ENCODE measurements around the gene TMPRSS9. TPM values are rescaled to one million over a fixed set of nuclear protein-coding genes. Genes with fewer than 3 reads are reported as not detected.
"Not testable (repeated sequence)": the region's sequence is repeated elsewhere in the genome, so short reads cannot be mapped to it uniquely, and the experiment has no call there.

Gene TMPRSS9
- total RNA-seq, 2 experiments from 2014 or later, result not detected

- H3K27ac Mint-ChIP-seq; H3K36me3 Mint-ChIP-seq (ENCODE audit: low read depth); H3K27me3 Mint-ChIP-seq (ENCODE audit: low read depth); H3K4me3 Mint-ChIP-seq; H3K9me3 Mint-ChIP-seq (ENCODE audit: insufficient read depth); ATAC-seq: not testable (repeated sequence)
- peak; percentile 32 for DNase-seq
- CTCF ChIA-PET, result interaction anchor here (0.8 to 3.2 kb wide), 18 partner anchors 9 to 244 kb away, joined by 3 to 15 read pairs (median 4); partner anchors contain the start of genes GADD45B, LMNB2, PLEKHJ1 and TIMM13
- peaks cover 26% of the 10 kb centered on the region for H3K4me1 Mint-ChIP-seq (ENCODE audit: low read depth)
- POLR2A ChIA-PET, result interaction anchor here (0.7 to 1.1 kb wide), 2 partner anchors 65 to 84 kb away, joined by 3 read pairs; no protein-coding TSS in a partner anchor
These were observed 32.8 kb downstream of the TMPRSS9 start for GRCh38 chr19:2392899-2393298.

GRCh38 chr19:2394054-2394441 is 34.0 kb downstream of the TMPRSS9 start:
- H3K27me3 Mint-ChIP-seq (ENCODE audit: low read depth), result peaks cover 7% of the 10 kb centered on the region
- peak overlapping the region; percentile 69 for H3K4me3 Mint-ChIP-seq
- POLR2A ChIA-PET, result interaction anchor here (1.0 to 1.5 kb wide), 3 partner anchors 34 to 124 kb away, joined by 3 to 5 read pairs (median 3); no protein-coding TSS in a partner anchor
- CTCF ChIA-PET, result interaction anchor here (0.8 to 3.2 kb wide), 9 partner anchors 10 to 255 kb away, joined by 3 to 15 read pairs (median 3); partner anchors contain the start of genes GADD45B, PLEKHJ1 and TIMM13
- ATAC-seq (peak; percentile 67), DNase-seq (peak; percentile 64)
- no peaks in the 10 kb centered on the region for H3K9me3 Mint-ChIP-seq (ENCODE audit: insufficient read depth)
- H3K36me3 Mint-ChIP-seq (ENCODE audit: low read depth), result peaks cover 2% of the 10 kb centered on the region
- H3K27ac Mint-ChIP-seq, result peak overlapping the region; percentile 77
- H3K4me1 Mint-ChIP-seq (ENCODE audit: low read depth), result peaks cover 26% of the 10 kb centered on the region

GRCh38 chr19:2394442-2395292 is 34.6 kb downstream of the TMPRSS9 start:
- CTCF ChIA-PET, result interaction anchor here (0.8 to 3.2 kb wide), 10 partner anchors 33 to 254 kb away, joined by 3 to 15 read pairs (median 4); partner anchors contain the start of genes GADD45B, PLEKHJ1 and TIMM13
- ATAC-seq (peak; percentile 80), DNase-seq (peak; percentile 58)
- Mint-ChIP-seq H3K27ac (peak overlapping the region; percentile 72), H3K9me3 (ENCODE audit: insufficient read depth) (no peaks in the 10 kb centered on the region), H3K4me3 (peak overlapping the region; percentile 69), H3K4me1 (ENCODE audit: low read depth) (peaks cover 26% of the 10 kb centered on the region), H3K27me3 (ENCODE audit: low read depth) (peaks cover 6% of the 10 kb centered on the region), H3K36me3 (ENCODE audit: low read depth) (peaks cover 2% of the 10 kb centered on the region)
- POLR2A ChIA-PET, result interaction anchor here (1.0 to 1.5 kb wide), 3 partner anchors 33 to 125 kb away, joined by 3 to 5 read pairs (median 3); no protein-coding TSS in a partner anchor

GRCh38 chr19:2395293-2395829 is 35.3 kb downstream of the TMPRSS9 start:
- H3K4me1 Mint-ChIP-seq (ENCODE audit: low read depth), result peaks cover 26% of the 10 kb centered on the region
- H3K27ac Mint-ChIP-seq; DNase-seq; ATAC-seq; H3K36me3 Mint-ChIP-seq (ENCODE audit: low read depth); H3K9me3 Mint-ChIP-seq (ENCODE audit: insufficient read depth); H3K4me3 Mint-ChIP-seq; H3K27me3 Mint-ChIP-seq (ENCODE audit: low read depth); POLR2A ChIA-PET: not testable (repeated sequence)
- CTCF ChIA-PET, result interaction anchor here (1.1 to 1.9 kb wide), 2 partner anchors 106 to 242 kb away, joined by 3 to 4 read pairs; no protein-coding TSS in a partner anchor

GRCh38 chr19:2397173-2397572 is 37.1 kb downstream of the TMPRSS9 start:
- H3K4me1 Mint-ChIP-seq (ENCODE audit: low read depth), result peaks cover 24% of the 10 kb centered on the region
- H3K4me3 Mint-ChIP-seq; H3K27me3 Mint-ChIP-seq (ENCODE audit: low read depth); POLR2A ChIA-PET; CTCF ChIA-PET; DNase-seq; ATAC-seq; H3K27ac Mint-ChIP-seq; H3K9me3 Mint-ChIP-seq (ENCODE audit: insufficient read depth); H3K36me3 Mint-ChIP-seq (ENCODE audit: low read depth): not testable (repeated sequence)

- Mint-ChIP-seq H3K36me3 (ENCODE audit: low read depth) (no peaks in the 10 kb centered on the region), H3K4me1 (ENCODE audit: low read depth) (peaks cover 13% of the 10 kb centered on the region), H3K27ac (no peak overlapping the region), H3K4me3 (no peak overlapping the region), H3K27me3 (ENCODE audit: low read depth) (no peaks in the 10 kb centered on the region), H3K9me3 (ENCODE audit: insufficient read depth) (no peaks in the 10 kb centered on the region)
- CTCF ChIA-PET, result no interaction called here
- DNase-seq (no peak), ATAC-seq (no peak)
- POLR2A ChIA-PET, result no interaction called here
These were observed 38.8 kb downstream of the TMPRSS9 start for GRCh38 chr19:2398735-2399305.

GRCh38 chr19:2399582-2399981 is 39.5 kb downstream of the TMPRSS9 start:
- no peak overlapping the region for H3K4me3 Mint-ChIP-seq
- H3K36me3 Mint-ChIP-seq (ENCODE audit: low read depth), result no peaks in the 10 kb centered on the region
- ChIA-PET POLR2A (interaction anchor here (0.6 kb wide), 1 partner anchor 384 kb away, joined by 6 read pairs; no protein-coding TSS in a partner anchor), CTCF (no interaction called here)
- H3K9me3 Mint-ChIP-seq (ENCODE audit: insufficient read depth), result no peaks in the 10 kb centered on the region
- DNase-seq, result no peak
- H3K27me3 Mint-ChIP-seq (ENCODE audit: low read depth), result no peaks in the 10 kb centered on the region
- peaks cover 6% of the 10 kb centered on the region for H3K4me1 Mint-ChIP-seq (ENCODE audit: low read depth)
- no peak overlapping the region for H3K27ac Mint-ChIP-seq
- no peak for ATAC-seq

GRCh38 chr19:2408247-2408646 is 48.2 kb downstream of the TMPRSS9 start:
- DNase-seq (no peak), ATAC-seq (no peak)
- Mint-ChIP-seq H3K27ac (no peak overlapping the region), H3K4me3 (no peak overlapping the region), H3K27me3 (ENCODE audit: low read depth) (no peaks in the 10 kb centered on the region), H3K36me3 (ENCODE audit: low read depth) (no peaks in the 10 kb centered on the region), H3K9me3 (ENCODE audit: insufficient read depth) (no peaks in the 10 kb centered on the region), H3K4me1 (ENCODE audit: low read depth) (peaks cover 4% of the 10 kb centered on the region)
- POLR2A ChIA-PET, result interaction anchor here (0.7 to 1.0 kb wide), 2 partner anchors 14 to 138 kb away, joined by 3 read pairs; no protein-coding TSS in a partner anchor
- CTCF ChIA-PET, result no interaction called here

- H3K9me3 Mint-ChIP-seq (ENCODE audit: insufficient read depth), result no peaks in the 10 kb centered on the region
- ATAC-seq, result no peak
- no peak overlapping the region for H3K4me3 Mint-ChIP-seq
- no peaks in the 10 kb centered on the region for H3K36me3 Mint-ChIP-seq (ENCODE audit: low read depth)
- no peak for DNase-seq
- H3K4me1 Mint-ChIP-seq (ENCODE audit: low read depth), result peaks cover 4% of the 10 kb centered on the region
- ChIA-PET CTCF (no interaction called here), POLR2A (interaction anchor here (1.0 kb wide), 1 partner anchor 13 kb away, joined by 3 read pairs; no protein-coding TSS in a partner anchor)
- no peaks in the 10 kb centered on the region for H3K27me3 Mint-ChIP-seq (ENCODE audit: low read depth)
- H3K27ac Mint-ChIP-seq, result no peak overlapping the region
These were observed 49.4 kb downstream of the TMPRSS9 start for GRCh38 chr19:2409352-2409912.

- Mint-ChIP-seq H3K27me3 (ENCODE audit: low read depth) (no peaks in the 10 kb centered on the region), H3K4me1 (ENCODE audit: low read depth) (peaks cover 4% of the 10 kb centered on the region), H3K9me3 (ENCODE audit: insufficient read depth) (no peaks in the 10 kb centered on the region), H3K36me3 (ENCODE audit: low read depth) (no peaks in the 10 kb centered on the region), H3K27ac (no peak overlapping the region), H3K4me3 (no peak overlapping the region)
- ATAC-seq (no peak), DNase-seq (no peak)
- CTCF ChIA-PET, result no interaction called here
- POLR2A ChIA-PET, result no interaction called here
These were observed 50.0 kb downstream of the TMPRSS9 start for GRCh38 chr19:2410023-2410422.

- Mint-ChIP-seq H3K27me3 (ENCODE audit: low read depth) (no peaks in the 10 kb centered on the region), H3K36me3 (ENCODE audit: low read depth) (no peaks in the 10 kb centered on the region), H3K27ac (no peak overlapping the region), H3K4me1 (ENCODE audit: low read depth) (peaks cover 4% of the 10 kb centered on the region), H3K4me3 (no peak overlapping the region), H3K9me3 (ENCODE audit: insufficient read depth) (no peaks in the 10 kb centered on the region)
- DNase-seq (no peak), ATAC-seq (no peak)
- POLR2A ChIA-PET, result no interaction called here
- CTCF ChIA-PET, result interaction anchor here (0.8 kb wide), 1 partner anchor 202 kb away, joined by 4 read pairs; no protein-coding TSS in a partner anchor
These were observed 51.6 kb downstream of the TMPRSS9 start for GRCh38 chr19:2411709-2412108.
